Spleen (tissue), 11 donors: ENCODE results near the gene HES4. TPM values are rescaled to one million over a fixed set of nuclear protein-coding genes. Genes with fewer than 3 reads are reported as not detected.

Experiments used
- DNase-seq: peaks from one replicate; pipeline ENCODE4 v3.0.0-alpha.2; 2020
- H3K27ac ChIP-seq, 8 donors: fragments of 200-600 bp; sonication (generic) in 7 of 8; 1 replicate in 4 of 8; 2 replicates in 4 of 8; pipeline versions ENCODE4 v1.5.0 to v1.8.0; 2016 to 2021; ENCODE audit warnings: inconsistent platforms in 4 of 8, mild to moderate bottlenecking in 4 of 8, moderate library complexity in 1 of 8
- H3K27me3 ChIP-seq, 7 donors: fragments of 200-600 bp; sonication (generic) in 6 of 7; replicated peaks in 1 of 7; 1 replicate in 4 of 7; 2 replicates in 3 of 7; pipeline versions ENCODE4 v1.5.0 to v1.8.0; 2016 to 2021; ENCODE audit warnings: inconsistent platforms in 3 of 7, mild to moderate bottlenecking in 1 of 7
- H3K36me3 ChIP-seq, 6 donors: fragments of 200-600 bp; sonication (generic) in 5 of 6; 1 replicate in 4 of 6; 2 replicates in 2 of 6; pipeline versions ENCODE4 v1.5.0 to v1.8.0; 2016 to 2021; ENCODE audit warnings: inconsistent platforms in 2 of 6
- H3K4me1 ChIP-seq, 6 donors: fragments of 200-600 bp; sonication (generic) in 5 of 6; 1 replicate in 3 of 6; 2 replicates in 3 of 6; pipeline versions ENCODE4 v1.5.0 to v1.8.0; 2016 to 2021; ENCODE audit warnings: inconsistent platforms in 3 of 6
- H3K4me3 ChIP-seq, 8 donors: fragments of 200-600 bp; sonication (generic) in 7 of 8; 1 replicate in 4 of 8; 2 replicates in 4 of 8; pipeline versions ENCODE4 v1.5.0 to v1.8.0; 2016 to 2021; ENCODE audit warnings: inconsistent platforms in 4 of 8, mild to moderate bottlenecking in 4 of 8, moderate library complexity in 2 of 8
- H3K9me3 ChIP-seq, 8 donors: fragments of 200-600 bp; sonication (generic) in 7 of 8; 1 replicate in 4 of 8; 2 replicates in 4 of 8; pipeline versions ENCODE4 v1.5.0 to v1.8.0; 2016 to 2021; ENCODE audit warnings: inconsistent platforms in 4 of 8
- CTCF ChIP-seq, 11 experiments: fragments of 200-600 bp in 7 of 11; fragments of 450-650 bp in 4 of 11; sonication (generic) in 4 of 11; IDR thresholded peaks in 8 of 11; conservative IDR thresholded peaks in 3 of 11; 1 replicate in 7 of 11; 2 replicates in 4 of 11; pipeline versions ENCODE4 v1.4.0 to v1.8.0; 2016 to 2021; ENCODE audit warnings: antibody characterized with exemption in 11 of 11, inconsistent platforms in 4 of 11, mild to moderate bottlenecking in 1 of 11
- POLR2A ChIP-seq, 3 donors: fragments of 450-650 bp; IDR thresholded peaks; one replicate each; pipeline ENCODE4 v1.5.1; 2017; ENCODE audit warnings: antibody characterized with exemption in 3 of 3, mild to moderate bottlenecking in 1 of 3
- POLR2AphosphoS5 ChIP-seq, 3 donors: sonication (generic); formaldehyde crosslinking; IDR thresholded peaks; one replicate each; pipeline ENCODE4 v1.5.1; 2017; ENCODE audit warnings: antibody characterized with exemption in 3 of 3
- WGBS, 5 donors: extraction: QIAGEN DNeasy Blood & Tissue Kit in 3 of 5; methylation state at CpG; one replicate each; pipeline versions ENCODE4 v1.1.5 to v1.1.7; 2013 to 2018; 5-methylcytosine and 5-hydroxymethylcytosine counted together
- intact Hi-C: fragments of 100-400 bp; cut with DNase I; formaldehyde crosslinking; loops from one replicate; pipeline ENCODE4 v1.15.0; 2023; ENCODE audit warnings: low total_unique reads
- polyA plus RNA-seq, 3 donors: library from polyadenylated mRNA; stranded (reverse); fragments of 200-250 nt; gene quantifications; one replicate each; pipeline ENCODE4 v1.2.1, GENCODE V29; 2013
- small RNA-seq, 4 donors: library from RNA; depleted of rRNA; stranded (forward); fragments of <200 nt; gene quantifications; one replicate each; pipeline ENCODE3, GENCODE V24; 2016
- total RNA-seq, 7 donors: library from RNA; depleted of rRNA in 3 of 7; stranded (reverse); fragments of >200 nt in 3 of 7; fragmentation: NEBNext Ultra II Directional in 4 of 7; extraction: Animal tissue kit (Norgen Biotek cat#: 25700) in 4 of 7; gene quantifications; one replicate each; pipeline versions ENCODE4 v1.1.0 to v1.2.1, GENCODE V29; 2016 to 2021
- donor health status: healthy with polysubstance abuse.
- donor health status: DM: no; HTN: no; CAD: no; lungs with moderate emphysema.
- donor health status: DM: no; HTN: no; CAD: no.
- donor health status: Bipolar disorder and iron deficiency.
- donor health status: healthy.
- donor health status: DM: no; HTN: no; CAD: no.
- donor health status: DM: yes; HTN: yes; CAD: no.

The HES4 gene
- total and polyA plus RNA-seq, 10 donors: 3.8 to 64.3 (median 20.6) TPM

DNA sequence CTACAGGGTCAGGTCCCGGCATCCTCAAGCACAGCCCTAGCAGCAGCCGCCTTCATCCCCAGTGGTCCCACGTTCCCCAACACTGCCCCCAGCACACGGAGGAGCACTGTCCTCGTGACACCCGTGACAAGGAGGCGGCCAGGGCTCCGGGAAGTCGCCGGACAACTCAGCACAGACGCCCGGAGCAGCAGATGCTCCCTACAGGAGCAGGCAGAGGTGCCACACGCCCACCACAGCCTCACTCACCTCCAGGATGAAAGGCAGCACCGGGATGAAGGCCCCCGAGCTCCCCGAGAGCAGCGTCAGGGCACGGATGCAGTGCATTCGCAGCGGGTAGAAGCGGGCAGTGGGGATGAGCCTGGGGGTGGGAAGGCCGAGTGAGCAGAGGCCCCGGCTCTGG, 49.0 kb downstream of the HES4 start:
- no peaks in the 10 kb centered on the region for H3K27me3 ChIP-seq
- H3K4me3 ChIP-seq: no peak overlapping the region
- DNase-seq: no peak
- no peak overlapping the region for H3K27ac ChIP-seq
- intact Hi-C loops: no loop called here
- H3K9me3 ChIP-seq: no peaks in the 10 kb centered on the region
- 90 to 98% (median 94%) methylated on average over 11 to 23 of the region's 23 CpGs for WGBS, 5 donors
- TF ChIP-seq CTCF (IDR thresholded peaks at IDR 0.05 in 8 of 11, conservative IDR thresholded peaks at IDR 0.05 in 3 of 11): no peak
- peaks cover 7 to 100% (median 99%) of the 10 kb centered on the region in 6 donors for H3K36me3 ChIP-seq
- peaks cover 0 to 21% (median 5%) of the 10 kb centered on the region in 6 donors for H3K4me1 ChIP-seq

DNA sequence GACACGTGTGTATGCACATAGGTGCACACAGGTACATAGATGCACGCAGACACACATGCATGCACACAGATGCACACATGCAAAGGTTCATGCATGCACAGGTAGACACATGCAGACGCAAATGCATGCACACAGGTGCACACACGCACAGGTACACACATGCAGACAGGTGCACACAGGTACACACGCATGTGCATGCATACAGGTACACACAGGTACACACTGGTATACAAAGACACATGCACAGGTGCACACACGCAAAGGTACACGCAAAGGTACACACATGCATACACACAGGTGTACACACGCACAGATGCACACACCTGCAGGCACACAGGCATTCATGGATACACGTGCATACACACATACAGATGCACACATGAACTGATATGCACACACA, 49.6 kb downstream of the HES4 start:
- Histone ChIP-seq H3K4me3 (no peak overlapping the region), H3K9me3 (no peaks in the 10 kb centered on the region), H3K27me3 (no peaks in the 10 kb centered on the region), H3K4me1 (peaks cover 0 to 21% (median 5%) of the 10 kb centered on the region in 6 donors), H3K36me3 (peaks cover 7 to 100% (median 99%) of the 10 kb centered on the region in 6 donors), H3K27ac (no peak overlapping the region)
- intact Hi-C loops: no loop called here
- TF ChIP-seq CTCF (IDR thresholded peaks at IDR 0.05 in 8 of 11, conservative IDR thresholded peaks at IDR 0.05 in 3 of 11) (no peak), POLR2AphosphoS5 (IDR thresholded peaks at IDR 0.05) (no peak), POLR2A (IDR thresholded peaks at IDR 0.05) (no peak)
- WGBS, 5 donors: 87 to 97% (median 94%) methylated on average over 9 of the region's 9 CpGs
- no peak for DNase-seq

Small RNAs within 50 kb of the gene (small RNA-seq; reads per million reads assigned to genes)
- 0 reads per million in 4 donors for gene AL645608.3

Other genes with a start within 250 kb of the HES4 start
- 10 to 100 TPM in 5 of 7 donors, 1 to 10 TPM in 2; 7.5 to 37.0 (median 18.1) TPM for gene SAMD11, start 76.2 kb downstream of the HES4 start, total RNA-seq
- gene SAMD11, start 76.2 kb downstream of the HES4 start, polyA plus RNA-seq: 10 to 100 TPM in 2 of 3 donors, 1 to 10 TPM in 1; 7.7 to 33.2 (median 19.8) TPM
- 10 to 100 TPM; 26.2 to 61.1 (median 44.7) TPM for gene NOC2L, start 40.8 kb downstream of the HES4 start, total RNA-seq
- gene NOC2L, start 40.8 kb downstream of the HES4 start, polyA plus RNA-seq: 10 to 100 TPM; 46.6 to 73.4 (median 52.8) TPM
- 10 to 100 TPM; 12.0 to 21.5 (median 18.7) TPM for gene KLHL17, start 39.5 kb downstream of the HES4 start, total RNA-seq
- 10 to 100 TPM; 14.1 to 31.6 (median 26.0) TPM for gene KLHL17, start 39.5 kb downstream of the HES4 start, polyA plus RNA-seq
- 1 to 10 TPM in 5 of 7 donors, under 1 TPM in 2; 0.65 to 2.2 (median 1.1) TPM for gene PLEKHN1, start 33.6 kb downstream of the HES4 start, total RNA-seq
- gene PLEKHN1, start 33.6 kb downstream of the HES4 start, polyA plus RNA-seq: under 1 TPM; 0.17 to 0.80 (median 0.63) TPM
- gene PERM1, start 18.0 kb downstream of the HES4 start, total RNA-seq: under 1 TPM in 3 of 7 donors, not detected in 4; 0.39 to 0.85 (median 0.60) TPM
- under 1 TPM; 0.20 to 0.80 (median 0.21) TPM for gene PERM1, start 18.0 kb downstream of the HES4 start, polyA plus RNA-seq
- 10 to 100 TPM; 23.3 to 93.8 (median 51.0) TPM for gene ISG15, start 13.4 kb upstream of the HES4 start, total RNA-seq
- gene ISG15, start 13.4 kb upstream of the HES4 start, polyA plus RNA-seq: 100 to 1,000 TPM; 131 to 230 (median 163) TPM
- 10 to 100 TPM; 10.6 to 27.2 (median 16.9) TPM for gene AGRN, start 20.0 kb upstream of the HES4 start, total RNA-seq
- 10 to 100 TPM in 1 of 3 donors, 1 to 10 TPM in 2; 4.6 to 16.3 (median 5.6) TPM for gene AGRN, start 20.0 kb upstream of the HES4 start, polyA plus RNA-seq
- gene RNF223, start 74.2 kb upstream of the HES4 start, total RNA-seq: not detected
- gene RNF223, start 74.2 kb upstream of the HES4 start, polyA plus RNA-seq: not detected
- 10 to 100 TPM; 12.1 to 22.5 (median 18.7) TPM for gene C1orf159, start 116.0 kb upstream of the HES4 start, total RNA-seq
- 10 to 100 TPM in 2 of 3 donors, 1 to 10 TPM in 1; 8.5 to 25.7 (median 24.1) TPM for gene C1orf159, start 116.0 kb upstream of the HES4 start, polyA plus RNA-seq
- under 1 TPM in 2 of 7 donors, not detected in 5; 0.17 to 0.34 TPM for gene TTLL10, start 173.8 kb upstream of the HES4 start, total RNA-seq
- under 1 TPM in 2 of 3 donors, not detected in 1; 0.02 to 0.03 TPM for gene TTLL10, start 173.8 kb upstream of the HES4 start, polyA plus RNA-seq
- gene TNFRSF18, start 206.5 kb upstream of the HES4 start, total RNA-seq: 1 to 10 TPM; 5.2 to 9.9 (median 7.5) TPM
- 10 to 100 TPM in 1 of 3 donors, 1 to 10 TPM in 2; 7.2 to 16.3 (median 9.3) TPM for gene TNFRSF18, start 206.5 kb upstream of the HES4 start, polyA plus RNA-seq
- gene TNFRSF4, start 214.1 kb upstream of the HES4 start, total RNA-seq: 10 to 100 TPM in 5 of 7 donors, 1 to 10 TPM in 2; 6.6 to 18.9 (median 12.5) TPM
- gene TNFRSF4, start 214.1 kb upstream of the HES4 start, polyA plus RNA-seq: 10 to 100 TPM; 14.7 to 23.4 (median 14.7) TPM
- gene SDF4, start 231.9 kb upstream of the HES4 start, total RNA-seq: 100 to 1,000 TPM in 4 of 7 donors, 10 to 100 TPM in 3; 87.2 to 145 (median 114) TPM
- gene SDF4, start 231.9 kb upstream of the HES4 start, polyA plus RNA-seq: 10 to 100 TPM; 39.1 to 84.2 (median 49.4) TPM
- 10 to 100 TPM; 13.2 to 25.1 (median 19.3) TPM for gene B3GALT6, start 232.1 kb upstream of the HES4 start, total RNA-seq
- 10 to 100 TPM in 2 of 3 donors, 1 to 10 TPM in 1; 7.9 to 16.6 (median 12.1) TPM for gene B3GALT6, start 232.1 kb upstream of the HES4 start, polyA plus RNA-seq
- 1 to 10 TPM in 3 of 7 donors, under 1 TPM in 1, not detected in 3; 0.87 to 3.6 (median 1.8) TPM for gene C1QTNF12, start 246.6 kb upstream of the HES4 start, total RNA-seq
- gene C1QTNF12, start 246.6 kb upstream of the HES4 start, polyA plus RNA-seq: 1 to 10 TPM; 1.3 to 5.5 (median 1.4) TPM